ENCODE measurements around the gene ZDHHC24. TPM values are rescaled to one million over a fixed set of nuclear protein-coding genes. Genes with fewer than 3 reads are reported as not detected.

The ZDHHC24 gene
- total and polyA plus RNA-seq, 10 of the 15 experiments (the other 5 are each of a cell fraction or from before 2014, with no cell fraction given): 0.86 to 17.5 (median 6.8) TPM

DNA sequence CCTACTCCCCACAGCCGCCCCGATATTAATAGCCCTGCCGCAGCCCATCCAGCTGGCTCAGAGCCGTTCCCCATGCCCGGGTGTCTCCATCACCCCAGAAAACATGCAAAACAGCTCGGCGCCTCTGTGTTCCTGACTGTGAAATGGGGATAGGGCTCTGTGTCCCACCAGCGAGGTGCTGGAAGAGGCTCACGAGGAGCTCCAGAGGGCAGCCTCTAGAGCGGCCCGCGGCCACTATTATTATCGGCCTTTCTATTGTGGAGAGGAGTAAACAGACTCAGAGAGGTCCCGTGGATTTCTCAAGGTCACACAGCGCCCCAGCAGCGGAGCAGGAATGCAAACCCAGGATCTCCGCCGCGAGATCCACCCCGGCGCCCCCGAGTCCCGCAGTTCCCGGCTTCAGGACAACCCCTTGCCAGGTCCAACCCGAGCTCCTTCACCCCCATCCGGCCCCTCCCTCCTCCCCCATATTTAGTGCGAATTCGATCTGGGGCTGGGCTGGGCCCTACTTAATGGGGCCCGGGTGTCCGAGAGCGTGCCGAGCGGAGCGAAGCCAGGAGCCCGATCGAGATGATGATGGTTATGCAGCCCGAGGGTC is 619 bp upstream of the ZDHHC24 start, which contains the start of gene ACTN3:
ACTN3 (plus strand) TSS at position 536 of the 598 bp plus-strand sequence; CDS start at position 571, 35 bp downstream.
- Histone ChIP-seq H3K4me2 (ENCODE audit: control insufficient read depth, insufficient read depth) (peak within 1 kb of the TSS; percentile 97), H3K27me3 (replicated peaks in 1 of 2; ENCODE audit: control insufficient read depth in 2 of 2, insufficient read depth in 2 of 2, low read length in 1 of 2) (no peaks in the 10 kb centered on the region), H2AFZ (ENCODE audit: control insufficient read depth, low read depth, low read length) (peak within 1 kb of the TSS; percentile 89), H3K9ac (ENCODE audit: control insufficient read depth, insufficient read depth, low read length) (peak within 1 kb of the TSS; percentile 79), H3K27ac (ENCODE audit: control insufficient read depth, insufficient read depth) (peak within 1 kb of the TSS; percentile 72), H3K4me1 (ENCODE audit: control insufficient read depth, insufficient read depth, low read length) (peaks cover 10% of the 10 kb centered on the region), H3K4me3 (peak within 1 kb of the TSS; percentile 86), H4K20me1 (ENCODE audit: control insufficient read depth, insufficient read depth) (no peaks in the 10 kb centered on the region), H3K79me2 (ENCODE audit: control insufficient read depth, insufficient read depth, low read length) (peaks cover 2% of the 10 kb centered on the region), H3K9me3 (replicated peaks; ENCODE audit: control insufficient read depth, insufficient read depth, low read length) (no peaks in the 10 kb centered on the region), H3K36me3 (ENCODE audit: control insufficient read depth in 2 of 2, insufficient read depth in 2 of 2, low read length in 1 of 2) (peaks cover 0 to 2% of the 10 kb centered on the region in 2 experiments; a peak in 1 of 4 replicates)
- FAIRE-seq (no peak), ATAC-seq (peak; percentile 5), DNase-seq (ENCODE audit: low read depth, low spot score) (no peak)
- 5% methylated on average over 37 of the region's 37 CpGs for WGBS (ENCODE audit: insufficient coverage, insufficient replicate concordance, low lambda C conversion rate, missing lambda C conversion rate)
- in situ Hi-C loops (cut with MboI): no loop called here
- BruUV-seq (replicated peaks): no TSS peak
- ChIA-PET RAD21 (ENCODE audit: unreplicated experiment) (interaction anchor here (1.0 to 2.9 kb wide), 6 partner anchors 31 to 132 kb away, joined by 4 to 37 read pairs (median 6); partner anchors contain the start of genes MRPL11, PELI3, RBM4 and RBM4B), CTCF (interaction anchor here (0.6 to 4.3 kb wide), 8 partner anchors 16 to 995 kb away, joined by 3 to 32 read pairs (median 3); partner anchors contain the start of genes CCDC87, CCS, RBM14 and RBM4), SMC1A (ENCODE audit: uncharacterized antibody, unreplicated experiment) (interaction anchor here (0.5 to 5.6 kb wide), 6 partner anchors 9 to 132 kb away, joined by 3 to 37 read pairs (median 4); partner anchors contain the start of gene RBM4B), POLR2A (interaction anchor here (0.9 to 4.0 kb wide), 9 partner anchors 14 to 131 kb away, joined by 3 to 26 read pairs (median 6); partner anchors contain the start of genes CCDC87, CCS, DPP3 and PELI3)
- intact Hi-C loops (cut with micrococcal nuclease; ENCODE audit: unreplicated experiment): loop anchor here (1.0 kb wide), 1 partner anchor 132 kb away; no protein-coding TSS in a partner anchor
- TF ChIP-seq HDGF (IDR thresholded peaks at IDR 0.05) (0 out of 2 replicates have a peak, but pooled peaks have one; percentile 12), RFX5 (IDR thresholded peaks at IDR 0.05; ENCODE audit: low read depth, low read length) (no peak), ZNF274 (IDR thresholded peaks at IDR 0.05; ENCODE audit: insufficient read depth, insufficient read length) (no peak), GATAD2B (conservative IDR thresholded peaks at IDR 0.05; ENCODE audit: low read depth) (no peak), SMC3 (IDR thresholded peaks at IDR 0.05; ENCODE audit: borderline replicate concordance, low read length) (no peak), CBX5 (IDR thresholded peaks at IDR 0.05; ENCODE audit: low read depth) (no peak), POU2F2 (IDR thresholded peaks at IDR 0.05; ENCODE audit: borderline replicate concordance, low read depth, low read length) (peak; percentile 17; the same call in 1 of the 3 replicates), MEF2B (IDR thresholded peaks at IDR 0.05; ENCODE audit: partially characterized antibody, poor library complexity, severe bottlenecking) (no peak), ATF7 (IDR thresholded peaks at IDR 0.05; ENCODE audit: low read depth) (no peak), SREBF1 (IDR thresholded peaks at IDR 0.05; ENCODE audit: low read length) (no peak), NR2F1 (conservative IDR thresholded peaks at IDR 0.05) (no peak), FOS (IDR thresholded peaks at IDR 0.05; ENCODE audit: borderline replicate concordance, extremely low read depth, insufficient read length) (no peak), RUNX3 (IDR thresholded peaks at IDR 0.05; ENCODE audit: low read length) (no peak), SREBF2 (IDR thresholded peaks at IDR 0.05; ENCODE audit: low read length) (no peak), TAF1 (IDR thresholded peaks at IDR 0.05; ENCODE audit: borderline replicate concordance, low read depth, low read length) (no peak), BRCA1 (IDR thresholded peaks at IDR 0.05; ENCODE audit: low read depth, low read length) (no peak), PAX8 (IDR thresholded peaks at IDR 0.05) (no peak), IKZF2 (IDR thresholded peaks at IDR 0.05) (0 out of 4 replicates have a peak, but pooled peaks have one; percentile 6 to 15), EGR1 (IDR thresholded peaks at IDR 0.05; ENCODE audit: borderline replicate concordance in 1 of 2, low read depth in 2 of 2, low read length in 2 of 2) (no peak)
- TF ChIP-seq, protein P1, sequence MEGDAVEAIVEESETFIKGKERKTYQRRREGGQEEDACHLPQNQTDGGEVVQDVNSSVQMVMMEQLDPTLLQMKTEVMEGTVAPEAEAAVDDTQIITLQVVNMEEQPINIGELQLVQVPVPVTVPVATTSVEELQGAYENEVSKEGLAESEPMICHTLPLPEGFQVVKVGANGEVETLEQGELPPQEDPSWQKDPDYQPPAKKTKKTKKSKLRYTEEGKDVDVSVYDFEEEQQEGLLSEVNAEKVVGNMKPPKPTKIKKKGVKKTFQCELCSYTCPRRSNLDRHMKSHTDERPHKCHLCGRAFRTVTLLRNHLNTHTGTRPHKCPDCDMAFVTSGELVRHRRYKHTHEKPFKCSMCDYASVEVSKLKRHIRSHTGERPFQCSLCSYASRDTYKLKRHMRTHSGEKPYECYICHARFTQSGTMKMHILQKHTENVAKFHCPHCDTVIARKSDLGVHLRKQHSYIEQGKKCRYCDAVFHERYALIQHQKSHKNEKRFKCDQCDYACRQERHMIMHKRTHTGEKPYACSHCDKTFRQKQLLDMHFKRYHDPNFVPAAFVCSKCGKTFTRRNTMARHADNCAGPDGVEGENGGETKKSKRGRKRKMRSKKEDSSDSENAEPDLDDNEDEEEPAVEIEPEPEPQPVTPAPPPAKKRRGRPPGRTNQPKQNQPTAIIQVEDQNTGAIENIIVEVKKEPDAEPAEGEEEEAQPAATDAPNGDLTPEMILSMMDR (IDR thresholded peaks at IDR 0.05 in 2 of 3, conservative IDR thresholded peaks at IDR 0.05 in 1 of 3; ENCODE audit: control insufficient read depth in 2 of 3, extremely low read depth in 1 of 3, insufficient read depth in 1 of 3, low read depth in 3 of 3, low read length in 3 of 3): no peak
- TF ChIP-seq, protein P2, sequence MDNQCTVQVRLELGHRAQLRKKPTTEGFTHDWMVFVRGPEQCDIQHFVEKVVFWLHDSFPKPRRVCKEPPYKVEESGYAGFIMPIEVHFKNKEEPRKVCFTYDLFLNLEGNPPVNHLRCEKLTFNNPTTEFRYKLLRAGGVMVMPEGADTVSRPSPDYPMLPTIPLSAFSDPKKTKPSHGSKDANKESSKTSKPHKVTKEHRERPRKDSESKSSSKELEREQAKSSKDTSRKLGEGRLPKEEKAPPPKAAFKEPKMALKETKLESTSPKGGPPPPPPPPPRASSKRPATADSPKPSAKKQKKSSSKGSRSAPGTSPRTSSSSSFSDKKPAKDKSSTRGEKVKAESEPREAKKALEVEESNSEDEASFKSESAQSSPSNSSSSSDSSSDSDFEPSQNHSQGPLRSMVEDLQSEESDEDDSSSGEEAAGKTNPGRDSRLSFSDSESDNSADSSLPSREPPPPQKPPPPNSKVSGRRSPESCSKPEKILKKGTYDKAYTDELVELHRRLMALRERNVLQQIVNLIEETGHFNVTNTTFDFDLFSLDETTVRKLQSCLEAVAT (IDR thresholded peaks at IDR 0.05): 0 out of 2 replicates have a peak, but pooled peaks have one; percentile 31

Data from GM12878 (cell line).